ENCODE results near the gene WDR5B.
"Not testable (repeated sequence)": the region's sequence is repeated elsewhere in the genome, so short reads cannot be mapped to it uniquely, and the experiment has no call there.

The WDR5B gene

GRCh38 chr3:122407946-122408345, 7.9 kb downstream of the WDR5B start:
- no peak for DNase-seq

GRCh38 chr3:122406198-122406597, 9.7 kb downstream of the WDR5B start:
- DNase-seq = no peak

GRCh38 chr3:122405015-122405414, 10.8 kb downstream of the WDR5B start:
- no peak for DNase-seq

- DNase-seq = no peak
These were observed 12.4 kb downstream of the WDR5B start for GRCh38 chr3:122403489-122403888.

- DNase-seq = no peak
These were observed 16.9 kb downstream of the WDR5B start for GRCh38 chr3:122398920-122399319.

- no peak for DNase-seq
These were observed 18.7 kb downstream of the WDR5B start for GRCh38 chr3:122397201-122397600.

- DNase-seq = no peak
These were observed 19.4 kb downstream of the WDR5B start for GRCh38 chr3:122396511-122396910.

- DNase-seq = no peak
These were observed 20.3 kb downstream of the WDR5B start for GRCh38 chr3:122395582-122395981.

- no peak for DNase-seq
These were observed 21.7 kb downstream of the WDR5B start for GRCh38 chr3:122394173-122394572.

- DNase-seq = no peak
These were observed 22.7 kb downstream of the WDR5B start for GRCh38 chr3:122392868-122393844.

- no peak for DNase-seq
These were observed 24.0 kb downstream of the WDR5B start for GRCh38 chr3:122391681-122392446.

- no peak for DNase-seq
These were observed 25.2 kb downstream of the WDR5B start for GRCh38 chr3:122390665-122391064.

- DNase-seq = no peak
These were observed 26.0 kb downstream of the WDR5B start for GRCh38 chr3:122389892-122390291.

GRCh38 chr3:122389197-122389596, 26.7 kb downstream of the WDR5B start:
- no peak for DNase-seq

- DNase-seq = no peak
These were observed 28.2 kb downstream of the WDR5B start for GRCh38 chr3:122387709-122388108.

- DNase-seq = peak; percentile 85
These were observed 31.8 kb downstream of the WDR5B start, which contains the start of gene FAM162A for GRCh38 chr3:122383771-122384697. Gene FAM162A (plus strand): TSS chr3:122384182. CDS start chr3:122384266, 84 bp downstream.

GRCh38 chr3:122382888-122383666, 32.8 kb downstream of the WDR5B start, which contains the start of gene MIX23:
Gene MIX23 (minus strand): TSS chr3:122383231. CDS start chr3:122383224, 7 bp downstream.
- DNase-seq = peak; percentile 72

GRCh38 chr3:122377975-122378374, 37.9 kb downstream of the WDR5B start:
- DNase-seq = no peak

- no peak for DNase-seq
These were observed 41.8 kb downstream of the WDR5B start for GRCh38 chr3:122374034-122374433.

- DNase-seq = no peak
These were observed 49.5 kb downstream of the WDR5B start for GRCh38 chr3:122366379-122366749.

- DNase-seq = not testable (repeated sequence)
These were observed 50.1 kb downstream of the WDR5B start for GRCh38 chr3:122365582-122366378.

All from NCI-H510A (cell line).